PFSK-1 (cell line): Measurements from ENCODE around the gene IPCEF1.

Source experiments
- FOXP2 ChIP-seq: optimal IDR thresholded peaks from 2 replicates; pipeline ENCODE3; 2011; ENCODE audit warnings: borderline replicate concordance, control low read depth, inconsistent platforms; ENCODE audit not compliant: insufficient read depth; ENCODE audit errors: extremely low read length, extremely low read depth
- POLR2AphosphoS5 ChIP-seq: IDR thresholded peaks from 2 replicates; pipeline ENCODE4 v1.6.1; 2012; ENCODE audit warnings: low read depth, mild to moderate bottlenecking, control low read depth, low read length, moderate library complexity
- SIN3A ChIP-seq: IDR thresholded peaks from 2 replicates; pipeline ENCODE4 v1.6.1; 2012; ENCODE audit warnings: mild to moderate bottlenecking, low read length, moderate library complexity, borderline replicate concordance; ENCODE audit not compliant: insufficient read depth
- TAF1 ChIP-seq: IDR thresholded peaks from 2 replicates; pipeline ENCODE4 v1.6.1; 2012; ENCODE audit warnings: low read length, control low read depth, borderline replicate concordance; ENCODE audit not compliant: insufficient read depth
- TF ChIP-seq, protein P1 (sequence below), 2 experiments: IDR thresholded peaks; 2 replicates each; pipeline versions ENCODE4 v1.6.1 to v1.8.0; 2011 to 2012; ENCODE audit warnings: low read depth in 2 of 2, low read length in 2 of 2, control low read depth in 1 of 2, inconsistent platforms in 1 of 2, mild to moderate bottlenecking in 1 of 2, moderate library complexity in 1 of 2; ENCODE audit not compliant: insufficient read depth in 1 of 2

Gene IPCEF1

DNA sequence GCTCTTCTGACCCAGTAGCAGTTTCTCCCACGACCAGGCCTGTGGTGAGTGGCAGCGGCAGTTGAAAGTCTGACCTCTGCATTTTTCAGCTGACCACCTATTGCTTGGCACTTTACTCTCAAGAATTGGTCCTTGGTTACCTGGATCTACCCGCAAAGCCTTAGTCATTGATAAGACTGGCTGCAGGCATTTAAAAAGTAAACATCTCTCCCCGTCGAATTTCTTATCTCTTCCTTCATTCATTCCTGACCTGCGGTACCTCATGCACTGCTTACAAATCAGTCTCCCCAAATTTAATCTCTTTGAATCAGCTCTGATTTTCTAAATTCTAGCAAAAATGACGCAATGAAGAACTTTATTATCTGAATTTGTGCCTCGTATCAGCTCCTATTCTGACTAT is 26.1 kb upstream of the IPCEF1 start:
- TF ChIP-seq POLR2AphosphoS5 (no peak), SIN3A (no peak), FOXP2 (no peak), TAF1 (no peak)
- TF ChIP-seq, protein P1, sequence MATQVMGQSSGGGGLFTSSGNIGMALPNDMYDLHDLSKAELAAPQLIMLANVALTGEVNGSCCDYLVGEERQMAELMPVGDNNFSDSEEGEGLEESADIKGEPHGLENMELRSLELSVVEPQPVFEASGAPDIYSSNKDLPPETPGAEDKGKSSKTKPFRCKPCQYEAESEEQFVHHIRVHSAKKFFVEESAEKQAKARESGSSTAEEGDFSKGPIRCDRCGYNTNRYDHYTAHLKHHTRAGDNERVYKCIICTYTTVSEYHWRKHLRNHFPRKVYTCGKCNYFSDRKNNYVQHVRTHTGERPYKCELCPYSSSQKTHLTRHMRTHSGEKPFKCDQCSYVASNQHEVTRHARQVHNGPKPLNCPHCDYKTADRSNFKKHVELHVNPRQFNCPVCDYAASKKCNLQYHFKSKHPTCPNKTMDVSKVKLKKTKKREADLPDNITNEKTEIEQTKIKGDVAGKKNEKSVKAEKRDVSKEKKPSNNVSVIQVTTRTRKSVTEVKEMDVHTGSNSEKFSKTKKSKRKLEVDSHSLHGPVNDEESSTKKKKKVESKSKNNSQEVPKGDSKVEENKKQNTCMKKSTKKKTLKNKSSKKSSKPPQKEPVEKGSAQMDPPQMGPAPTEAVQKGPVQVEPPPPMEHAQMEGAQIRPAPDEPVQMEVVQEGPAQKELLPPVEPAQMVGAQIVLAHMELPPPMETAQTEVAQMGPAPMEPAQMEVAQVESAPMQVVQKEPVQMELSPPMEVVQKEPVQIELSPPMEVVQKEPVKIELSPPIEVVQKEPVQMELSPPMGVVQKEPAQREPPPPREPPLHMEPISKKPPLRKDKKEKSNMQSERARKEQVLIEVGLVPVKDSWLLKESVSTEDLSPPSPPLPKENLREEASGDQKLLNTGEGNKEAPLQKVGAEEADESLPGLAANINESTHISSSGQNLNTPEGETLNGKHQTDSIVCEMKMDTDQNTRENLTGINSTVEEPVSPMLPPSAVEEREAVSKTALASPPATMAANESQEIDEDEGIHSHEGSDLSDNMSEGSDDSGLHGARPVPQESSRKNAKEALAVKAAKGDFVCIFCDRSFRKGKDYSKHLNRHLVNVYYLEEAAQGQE (IDR thresholded peaks at IDR 0.05; ENCODE audit: insufficient read depth in 1 of 2, low read depth in 2 of 2, low read length in 2 of 2), result no peak

DNA sequence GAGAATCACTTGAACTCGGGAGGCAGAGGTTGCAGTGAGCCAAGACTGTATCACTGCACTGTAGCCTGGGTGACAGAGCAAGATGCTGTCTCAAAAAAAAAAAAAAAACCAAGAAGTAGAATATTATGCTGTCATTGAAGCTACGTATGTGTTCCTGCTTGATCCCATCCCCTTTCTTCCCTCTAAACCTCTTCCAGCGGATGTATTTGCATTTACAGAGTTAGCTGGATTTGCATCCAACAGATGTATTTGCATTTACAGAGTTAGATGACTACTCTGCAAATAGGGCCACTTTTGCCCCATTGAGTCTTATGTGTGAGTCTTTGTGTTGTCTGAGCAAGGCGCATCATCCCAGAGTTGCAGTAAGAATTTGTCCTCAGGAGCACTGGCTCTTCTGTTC is 24.9 kb upstream of the IPCEF1 start:
- TF ChIP-seq SIN3A, result no peak
- TF ChIP-seq POLR2AphosphoS5, result no peak
- TF ChIP-seq, protein P1 (IDR thresholded peaks at IDR 0.05; ENCODE audit: insufficient read depth in 1 of 2, low read depth in 2 of 2, low read length in 2 of 2), result no peak
- no peak for TF ChIP-seq TAF1
- TF ChIP-seq FOXP2, result no peak

DNA sequence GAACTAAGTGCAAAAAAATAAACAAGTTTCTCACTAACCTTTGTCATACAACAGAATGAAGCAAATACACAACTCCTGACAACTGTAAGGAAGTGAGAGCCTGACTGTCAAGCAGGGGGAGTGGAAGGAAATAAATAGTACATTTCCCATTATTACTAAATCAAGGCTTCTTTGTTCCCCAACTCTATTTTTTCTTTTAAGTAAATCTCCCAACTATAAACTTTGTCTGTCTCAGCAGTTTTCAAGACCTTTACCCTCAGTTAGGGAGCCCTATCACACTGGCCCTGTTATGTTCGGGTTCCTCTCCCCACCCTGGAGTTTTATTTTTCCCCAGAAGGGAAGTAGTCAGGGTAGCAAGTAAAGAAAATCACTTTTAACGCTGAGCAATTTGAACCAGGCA is 24.1 kb upstream of the IPCEF1 start:
- TF ChIP-seq FOXP2, result no peak
- TF ChIP-seq SIN3A, result no peak
- TF ChIP-seq POLR2AphosphoS5, result no peak
- TF ChIP-seq TAF1, result no peak
- TF ChIP-seq, protein P1 (IDR thresholded peaks at IDR 0.05; ENCODE audit: insufficient read depth in 1 of 2, low read depth in 2 of 2, low read length in 2 of 2), result no peak

DNA sequence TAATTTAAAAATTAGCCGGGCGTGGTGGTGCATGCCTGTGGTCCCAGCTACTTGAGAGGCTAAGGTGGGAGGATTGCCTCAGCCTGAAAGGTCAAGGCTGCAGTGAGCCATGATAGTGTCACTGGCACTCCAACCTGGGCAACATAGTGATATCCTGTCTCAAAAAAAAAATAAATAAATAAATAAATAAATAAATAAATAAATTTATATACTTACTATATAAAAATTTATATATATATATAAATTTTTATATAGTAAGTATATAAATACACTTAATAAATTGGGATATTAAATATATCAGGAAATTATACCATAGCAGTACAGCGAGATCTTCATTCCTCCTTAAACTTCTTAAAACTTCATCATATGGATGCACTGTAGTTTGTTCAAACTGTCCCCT is 23.0 kb upstream of the IPCEF1 start:
- no peak for TF ChIP-seq POLR2AphosphoS5
- no peak for TF ChIP-seq TAF1
- TF ChIP-seq, protein P1 (IDR thresholded peaks at IDR 0.05; ENCODE audit: insufficient read depth in 1 of 2, low read depth in 2 of 2, low read length in 2 of 2), result no peak
- no peak for TF ChIP-seq FOXP2
- TF ChIP-seq SIN3A, result no peak

DNA sequence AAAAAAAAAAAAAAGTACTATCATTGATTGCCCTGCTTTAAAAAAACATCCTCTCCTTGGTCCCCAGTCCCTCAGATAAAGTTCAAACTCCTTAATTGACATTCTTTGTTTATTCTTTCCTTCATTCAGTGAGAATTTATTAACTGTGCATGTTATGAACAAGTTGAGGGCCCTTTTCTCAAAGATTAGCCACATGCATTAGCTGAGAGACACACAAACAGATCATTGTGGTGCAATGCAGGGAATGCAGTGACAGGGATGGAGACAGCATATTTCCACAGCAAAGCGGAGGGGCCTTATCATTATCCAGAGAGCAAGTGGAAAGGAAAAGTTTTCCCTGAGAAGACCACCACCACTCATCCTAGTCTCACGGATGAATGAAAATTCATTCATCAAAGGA is 21.9 kb upstream of the IPCEF1 start:
- no peak for TF ChIP-seq SIN3A
- TF ChIP-seq TAF1, result no peak
- TF ChIP-seq, protein P1 (IDR thresholded peaks at IDR 0.05; ENCODE audit: insufficient read depth in 1 of 2, low read depth in 2 of 2, low read length in 2 of 2), result no peak
- no peak for TF ChIP-seq POLR2AphosphoS5
- no peak for TF ChIP-seq FOXP2
